ENCODE measurements around the gene BRD7.

BRD7 gene

DNA sequence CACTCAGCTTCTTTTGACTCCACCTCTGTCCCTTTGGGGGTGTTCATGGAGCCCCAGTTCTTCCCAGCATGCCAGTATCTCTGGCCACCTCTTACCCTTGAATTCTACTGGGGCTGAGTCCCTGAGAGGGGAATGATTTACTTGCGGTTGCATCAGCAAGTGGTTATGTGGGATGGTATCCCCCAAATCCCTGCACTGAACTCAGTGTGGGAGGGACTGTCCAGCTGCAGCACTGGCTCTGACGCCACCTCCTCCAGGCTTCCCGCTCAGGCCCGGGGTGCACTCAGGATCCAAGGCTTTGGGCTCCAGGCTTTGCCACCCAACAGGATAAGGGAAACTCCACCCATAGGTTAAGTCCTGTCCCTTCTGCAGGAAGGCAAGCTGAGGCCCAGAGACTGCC is 21.1 kb upstream of the BRD7 start:
- no peak for DNase-seq (ENCODE audit: low spot score)

DNA sequence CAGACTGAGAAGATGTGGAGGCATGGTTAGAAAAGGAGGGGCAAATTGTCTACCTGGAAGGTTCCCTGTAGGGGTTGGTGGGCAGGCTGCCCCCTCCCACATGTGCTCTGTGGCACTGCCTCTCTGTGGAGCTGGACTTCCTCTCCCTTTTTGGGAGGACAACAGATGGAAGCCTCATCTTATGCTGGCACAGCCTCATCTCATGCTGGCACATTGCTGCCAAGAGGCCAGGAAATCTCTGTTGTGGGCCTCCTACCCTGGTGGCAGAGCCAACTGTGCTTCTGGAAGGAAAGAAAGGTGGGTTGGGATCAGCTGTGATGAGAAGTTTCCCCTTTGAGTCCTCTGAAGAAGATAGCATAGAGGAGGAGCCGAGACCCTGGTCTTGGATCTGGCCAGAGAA is 19.7 kb upstream of the BRD7 start:
- DNase-seq (ENCODE audit: low spot score), result no peak

GRCh38 chr16:50386774-50387173 is 18.0 kb upstream of the BRD7 start:
- no peak for DNase-seq (ENCODE audit: low spot score)

- DNase-seq (ENCODE audit: low spot score), result no peak
These were observed 17.4 kb upstream of the BRD7 start for GRCh38 chr16:50386139-50386538.

DNA sequence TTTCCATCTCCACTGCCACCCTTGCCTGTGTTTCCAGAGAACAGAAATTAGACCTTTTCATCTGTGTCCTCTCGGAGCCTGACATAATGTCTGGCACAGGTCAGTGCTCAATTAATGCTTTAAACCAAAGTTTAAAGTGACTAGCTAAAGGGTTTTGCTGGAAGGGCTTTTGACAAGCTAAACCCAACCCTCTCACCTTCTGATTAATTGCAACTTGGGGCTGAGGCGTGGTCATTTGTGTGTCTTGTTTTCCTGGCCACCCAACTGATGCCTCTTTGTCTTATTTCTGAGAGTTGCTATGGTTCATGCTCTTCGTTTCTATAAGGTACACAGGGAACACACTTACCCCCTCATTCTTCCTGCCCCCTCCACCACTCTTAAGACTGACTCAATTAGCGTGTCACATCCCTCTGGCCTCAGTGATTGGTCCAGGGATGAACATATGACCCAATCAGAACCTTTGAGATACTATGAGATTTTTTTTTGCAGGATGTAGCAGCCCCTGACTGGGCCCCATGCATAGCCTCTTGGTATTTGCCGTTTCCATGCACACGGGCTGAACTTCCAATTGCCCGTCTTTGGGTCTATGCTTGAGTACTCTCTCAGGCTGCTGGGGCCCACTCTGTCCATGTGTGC is 15.8 kb upstream of the BRD7 start:
- no peak for DNase-seq (ENCODE audit: low spot score)

GRCh38 chr16:50381679-50382440 is 13.1 kb upstream of the BRD7 start:
- no peak for DNase-seq (ENCODE audit: low spot score)

DNA sequence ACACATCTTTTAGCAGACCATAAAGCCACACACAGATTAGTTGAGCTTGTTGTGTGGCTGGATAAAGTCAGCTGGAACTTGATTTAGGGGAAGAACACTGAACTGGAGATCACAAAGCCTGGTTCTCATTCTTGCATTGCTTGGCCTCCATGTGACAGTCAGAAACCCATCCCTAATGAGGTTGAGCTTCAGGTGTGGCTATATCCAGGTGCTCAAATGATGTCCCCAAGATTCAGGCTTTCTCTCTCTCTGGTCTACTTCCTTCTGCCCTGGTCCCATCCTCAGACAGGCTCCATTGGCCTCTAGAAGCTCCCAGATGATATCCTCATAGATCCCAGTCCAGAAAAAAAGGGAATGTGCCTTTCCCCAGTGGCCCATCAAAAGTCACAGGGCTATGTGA is 9.6 kb upstream of the BRD7 start:
- DNase-seq (ENCODE audit: low spot score), result no peak

DNA sequence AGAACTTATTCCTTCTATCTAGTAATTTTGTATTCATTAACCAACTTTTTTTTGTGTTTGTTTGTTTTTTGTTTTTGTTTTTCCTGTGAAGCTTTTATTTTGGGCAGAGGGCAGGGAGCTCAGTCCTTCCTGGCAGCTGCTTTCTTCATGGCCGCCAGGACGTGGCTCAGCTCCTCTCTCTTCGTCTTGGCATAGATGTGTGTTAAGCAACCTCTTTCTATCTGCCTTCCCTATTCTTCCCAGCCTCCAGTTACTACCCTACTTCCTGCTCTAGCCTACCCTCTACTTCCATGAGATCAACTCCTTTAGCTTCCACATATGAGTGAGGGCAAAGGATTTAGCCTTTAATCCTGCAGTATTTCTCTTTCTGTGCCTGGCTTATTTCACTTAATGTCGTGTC is 8.2 kb upstream of the BRD7 start:
- DNase-seq (ENCODE audit: low spot score), result no peak

DNA sequence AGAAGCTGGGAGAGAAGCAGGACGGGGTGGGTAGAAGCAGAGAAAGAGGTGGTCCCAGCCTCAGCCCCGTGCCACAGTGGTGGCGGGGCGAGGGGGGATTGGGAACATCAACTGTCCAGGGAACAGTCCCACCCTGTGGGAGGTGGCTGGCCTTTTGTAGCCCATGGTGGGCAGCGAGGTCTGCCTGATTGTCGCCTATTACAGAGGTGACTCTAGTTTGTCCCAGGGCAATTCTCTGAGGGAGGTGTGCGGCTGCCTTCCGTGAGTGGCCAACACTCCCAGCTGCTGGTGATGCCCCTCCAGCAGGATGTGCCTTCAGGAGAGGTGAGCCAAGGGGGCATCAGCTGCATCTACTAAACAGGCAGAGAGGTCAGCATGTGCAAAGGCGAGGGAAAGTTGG is 5.0 kb upstream of the BRD7 start:
- DNase-seq (ENCODE audit: low spot score), result no peak

GRCh38 chr16:50373345-50373701 is 4.5 kb upstream of the BRD7 start:
- no peak for DNase-seq (ENCODE audit: low spot score)

- peak; percentile 35 for DNase-seq (ENCODE audit: low spot score)
These were observed 4.0 kb upstream of the BRD7 start for GRCh38 chr16:50372611-50373344.

DNA sequence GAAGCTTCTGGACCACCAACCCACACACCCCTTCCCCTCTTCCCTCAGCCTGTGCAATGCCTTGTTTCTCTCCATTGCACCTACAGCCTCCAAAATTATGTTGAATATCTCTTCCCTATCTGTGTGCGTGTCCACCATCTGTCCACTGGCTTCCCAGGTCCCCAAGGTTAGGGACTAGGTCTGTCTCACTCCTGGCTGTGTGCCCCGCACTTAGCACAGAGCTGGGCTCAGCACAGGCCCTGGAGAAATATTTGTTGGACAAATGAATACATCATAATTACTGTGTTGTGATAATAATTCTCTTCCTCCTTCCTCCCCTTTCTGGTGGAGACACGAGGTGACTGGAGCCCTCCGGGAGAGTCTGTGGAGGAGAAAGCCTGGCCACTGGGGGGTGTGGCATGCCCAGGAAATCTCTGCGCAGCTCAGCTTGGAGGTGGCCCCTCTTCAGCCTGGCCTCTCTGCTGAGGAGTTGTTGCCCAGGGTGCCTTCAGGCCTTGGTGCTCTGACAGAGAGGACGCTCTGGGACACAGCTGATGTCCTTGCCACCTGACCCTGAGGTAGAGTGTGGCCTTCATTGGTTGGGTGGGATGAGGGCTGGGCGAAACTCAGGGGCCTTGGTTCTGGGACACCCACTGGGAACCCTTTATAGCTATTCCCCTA is 3.3 kb upstream of the BRD7 start:
- peak; percentile 60 for DNase-seq (ENCODE audit: low spot score)

- no peak for DNase-seq (ENCODE audit: low spot score)
These were observed 2.4 kb upstream of the BRD7 start for GRCh38 chr16:50371036-50371716.

GRCh38 chr16:50369133-50369804 is 481 bp upstream of the BRD7 start:
- no peak for DNase-seq (ENCODE audit: low spot score)

DNA sequence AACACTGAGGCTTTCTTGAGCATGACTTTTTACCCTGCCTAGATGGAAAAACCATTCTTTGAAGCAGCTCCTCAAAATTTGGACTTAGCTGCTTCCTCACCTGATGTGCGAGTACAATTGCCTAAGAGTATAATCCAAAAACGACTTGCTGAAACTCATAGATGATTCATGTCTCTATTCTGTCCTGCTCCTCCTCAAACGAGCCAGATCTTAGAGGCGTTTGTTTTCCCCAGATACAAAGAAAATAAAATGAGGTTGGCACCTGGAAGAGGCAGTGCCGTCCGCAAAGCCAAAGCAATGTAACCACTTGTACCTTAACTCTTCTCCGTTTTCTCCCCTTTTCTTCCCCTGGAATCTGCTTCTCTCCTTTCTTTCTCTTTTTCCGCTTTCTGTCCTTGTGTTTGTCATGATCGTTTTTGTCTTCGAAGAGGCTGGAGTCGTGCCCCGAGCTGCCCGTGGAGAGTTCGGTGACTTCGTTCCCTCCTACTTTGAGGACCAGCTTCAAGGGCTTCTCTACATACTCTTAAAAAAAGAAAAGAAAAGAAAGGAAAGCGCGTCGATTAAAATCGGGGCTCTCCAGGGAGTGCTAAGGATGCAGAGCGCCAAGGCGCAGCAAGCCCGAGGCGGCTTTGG is 895 bp downstream of the BRD7 start:
- no peak for DNase-seq (ENCODE audit: low spot score)

DNA sequence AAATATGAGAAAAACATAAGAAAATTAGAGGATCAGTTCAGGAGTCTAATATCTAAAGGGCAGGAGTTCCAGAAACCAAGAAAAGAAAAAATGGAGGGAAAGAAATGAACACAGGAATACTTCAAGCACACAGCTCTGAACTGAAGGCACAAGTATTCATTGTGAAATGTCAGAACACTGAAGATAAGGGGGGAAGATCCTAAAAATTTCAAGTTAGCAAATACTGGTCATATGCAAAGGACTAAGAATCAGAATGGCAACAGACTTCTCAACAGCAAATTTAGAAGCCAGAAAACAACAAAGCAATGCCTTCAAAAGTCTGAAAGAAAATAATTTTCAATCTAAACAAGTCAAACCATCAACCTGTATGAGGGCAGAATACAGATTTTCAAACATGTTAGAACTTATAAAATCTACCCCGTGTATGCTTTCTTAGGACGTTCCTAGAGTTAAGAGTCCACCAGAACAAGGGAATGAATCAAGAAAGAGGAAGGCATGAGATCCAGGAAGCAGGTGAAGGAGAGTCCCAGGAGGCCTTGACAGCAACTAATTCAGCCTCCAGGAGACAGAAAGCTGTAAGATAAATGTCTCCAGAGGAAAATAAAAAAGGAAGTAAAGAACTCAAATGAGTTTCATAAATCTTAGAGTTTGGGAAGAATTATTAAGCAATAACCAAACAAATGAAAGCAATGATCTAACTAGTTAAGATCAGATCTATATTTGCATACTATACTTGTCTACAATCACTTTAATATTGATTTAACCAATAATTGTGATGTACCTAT is 2.8 kb downstream of the BRD7 start:
- no peak for DNase-seq (ENCODE audit: low spot score)

GRCh38 chr16:50363656-50364055 is 5.1 kb downstream of the BRD7 start:
- DNase-seq (ENCODE audit: low spot score), result no peak

- DNase-seq (ENCODE audit: low spot score), result no peak
These were observed 8.0 kb downstream of the BRD7 start for GRCh38 chr16:50360779-50361178.

DNA sequence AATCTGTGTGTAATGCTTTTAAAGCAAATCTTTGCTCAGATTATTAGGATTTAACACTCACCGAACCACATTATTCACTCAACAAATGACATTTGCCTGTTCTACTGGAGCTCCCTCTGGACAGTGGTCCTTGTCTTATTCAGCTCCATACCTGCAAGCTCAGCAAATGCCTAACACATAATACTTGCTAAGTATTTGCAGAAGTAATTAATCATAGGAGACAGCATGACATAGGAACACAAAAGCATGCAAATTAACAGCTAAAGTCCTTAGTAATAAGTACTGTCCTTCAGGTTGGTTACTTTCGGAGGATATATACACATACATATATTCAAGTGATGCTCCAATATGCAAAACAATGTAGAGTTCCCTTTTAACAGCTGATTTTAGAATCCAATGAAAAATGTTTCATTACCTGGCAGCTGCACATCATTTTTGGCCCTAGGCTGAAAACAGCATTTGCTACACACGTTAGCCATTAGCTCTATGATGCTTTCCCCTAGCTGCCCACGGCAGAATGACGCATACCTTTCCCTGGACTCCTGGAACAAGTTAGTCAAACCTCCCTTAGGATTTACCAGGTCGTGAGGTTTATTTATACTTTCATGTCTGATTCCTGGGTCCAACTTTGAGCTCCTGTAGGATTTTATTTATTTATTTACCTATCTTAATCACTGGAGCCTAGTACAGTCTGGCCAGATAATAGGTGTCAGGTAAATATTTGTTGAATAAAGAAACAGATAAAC is 8.6 kb downstream of the BRD7 start:
- peak; percentile 30 for DNase-seq (ENCODE audit: low spot score)

GRCh38 chr16:50359626-50360025 is 9.2 kb downstream of the BRD7 start:
- no peak for DNase-seq (ENCODE audit: low spot score)

Measured in AG20443 (cell line).